ENCODE measurements around the gene WDR17. TPM values are rescaled to one million over a fixed set of nuclear protein-coding genes. Genes with fewer than 3 reads are reported as not detected.

The WDR17 gene
- total RNA-seq, 1 experiment from 2014 or later: 4.4 TPM

- DNase-seq (ENCODE audit: low spot score) (no peak), ATAC-seq (no peak)
- H3K4me1 Mint-ChIP-seq: peaks cover 46% of the 10 kb centered on the region
- peak overlapping the region; percentile 84 for H3K27ac Mint-ChIP-seq
- no peaks in the 10 kb centered on the region; the same call in 1 of the 2 replicates for H3K27me3 Mint-ChIP-seq (ENCODE audit: low read depth)
- no peaks in the 10 kb centered on the region for H3K9me3 Mint-ChIP-seq
- CTCF ChIA-PET: no interaction called here
- H3K4me3 Mint-ChIP-seq: no peak overlapping the region; the same call in 1 of the 2 replicates
- no peaks in the 10 kb centered on the region for H3K36me3 Mint-ChIP-seq
- POLR2A ChIA-PET: no interaction called here
- no peak for TF ChIP-seq ZNF532 (CRISPR knock-in tag; IDR thresholded peaks at IDR 0.05; ENCODE audit: borderline replicate concordance)
- TF ChIP-seq ZNF219 (CRISPR knock-in tag; IDR thresholded peaks at IDR 0.05; ENCODE audit: borderline replicate concordance): no peak
- TF ChIP-seq ZNF671 (CRISPR knock-in tag; IDR thresholded peaks at IDR 0.05): no peak
- TF ChIP-seq, protein P1, sequence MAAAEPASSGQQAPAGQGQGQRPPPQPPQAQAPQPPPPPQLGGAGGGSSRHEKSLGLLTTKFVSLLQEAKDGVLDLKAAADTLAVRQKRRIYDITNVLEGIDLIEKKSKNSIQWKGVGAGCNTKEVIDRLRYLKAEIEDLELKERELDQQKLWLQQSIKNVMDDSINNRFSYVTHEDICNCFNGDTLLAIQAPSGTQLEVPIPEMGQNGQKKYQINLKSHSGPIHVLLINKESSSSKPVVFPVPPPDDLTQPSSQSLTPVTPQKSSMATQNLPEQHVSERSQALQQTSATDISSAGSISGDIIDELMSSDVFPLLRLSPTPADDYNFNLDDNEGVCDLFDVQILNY (CRISPR knock-in tag; IDR thresholded peaks at IDR 0.05): no peak
- no peak for TF ChIP-seq TEAD1 (CRISPR knock-in tag; IDR thresholded peaks at IDR 0.05)
- no peak for TF ChIP-seq ATF1 (CRISPR knock-in tag; IDR thresholded peaks at IDR 0.05)
- TF ChIP-seq, protein P2, sequence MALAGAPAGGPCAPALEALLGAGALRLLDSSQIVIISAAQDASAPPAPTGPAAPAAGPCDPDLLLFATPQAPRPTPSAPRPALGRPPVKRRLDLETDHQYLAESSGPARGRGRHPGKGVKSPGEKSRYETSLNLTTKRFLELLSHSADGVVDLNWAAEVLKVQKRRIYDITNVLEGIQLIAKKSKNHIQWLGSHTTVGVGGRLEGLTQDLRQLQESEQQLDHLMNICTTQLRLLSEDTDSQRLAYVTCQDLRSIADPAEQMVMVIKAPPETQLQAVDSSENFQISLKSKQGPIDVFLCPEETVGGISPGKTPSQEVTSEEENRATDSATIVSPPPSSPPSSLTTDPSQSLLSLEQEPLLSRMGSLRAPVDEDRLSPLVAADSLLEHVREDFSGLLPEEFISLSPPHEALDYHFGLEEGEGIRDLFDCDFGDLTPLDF (CRISPR knock-in tag; IDR thresholded peaks at IDR 0.05): no peak
- TF ChIP-seq ZNF138 (CRISPR knock-in tag; conservative IDR thresholded peaks at IDR 0.05): no peak
- TF ChIP-seq JUN (CRISPR knock-in tag; IDR thresholded peaks at IDR 0.05): no peak
- no peak for TF ChIP-seq E2F4 (CRISPR knock-in tag; IDR thresholded peaks at IDR 0.05; ENCODE audit: borderline replicate concordance, low read depth)
- no peak for TF ChIP-seq CTCF (IDR thresholded peaks at IDR 0.05)
- TF ChIP-seq, protein P3, sequence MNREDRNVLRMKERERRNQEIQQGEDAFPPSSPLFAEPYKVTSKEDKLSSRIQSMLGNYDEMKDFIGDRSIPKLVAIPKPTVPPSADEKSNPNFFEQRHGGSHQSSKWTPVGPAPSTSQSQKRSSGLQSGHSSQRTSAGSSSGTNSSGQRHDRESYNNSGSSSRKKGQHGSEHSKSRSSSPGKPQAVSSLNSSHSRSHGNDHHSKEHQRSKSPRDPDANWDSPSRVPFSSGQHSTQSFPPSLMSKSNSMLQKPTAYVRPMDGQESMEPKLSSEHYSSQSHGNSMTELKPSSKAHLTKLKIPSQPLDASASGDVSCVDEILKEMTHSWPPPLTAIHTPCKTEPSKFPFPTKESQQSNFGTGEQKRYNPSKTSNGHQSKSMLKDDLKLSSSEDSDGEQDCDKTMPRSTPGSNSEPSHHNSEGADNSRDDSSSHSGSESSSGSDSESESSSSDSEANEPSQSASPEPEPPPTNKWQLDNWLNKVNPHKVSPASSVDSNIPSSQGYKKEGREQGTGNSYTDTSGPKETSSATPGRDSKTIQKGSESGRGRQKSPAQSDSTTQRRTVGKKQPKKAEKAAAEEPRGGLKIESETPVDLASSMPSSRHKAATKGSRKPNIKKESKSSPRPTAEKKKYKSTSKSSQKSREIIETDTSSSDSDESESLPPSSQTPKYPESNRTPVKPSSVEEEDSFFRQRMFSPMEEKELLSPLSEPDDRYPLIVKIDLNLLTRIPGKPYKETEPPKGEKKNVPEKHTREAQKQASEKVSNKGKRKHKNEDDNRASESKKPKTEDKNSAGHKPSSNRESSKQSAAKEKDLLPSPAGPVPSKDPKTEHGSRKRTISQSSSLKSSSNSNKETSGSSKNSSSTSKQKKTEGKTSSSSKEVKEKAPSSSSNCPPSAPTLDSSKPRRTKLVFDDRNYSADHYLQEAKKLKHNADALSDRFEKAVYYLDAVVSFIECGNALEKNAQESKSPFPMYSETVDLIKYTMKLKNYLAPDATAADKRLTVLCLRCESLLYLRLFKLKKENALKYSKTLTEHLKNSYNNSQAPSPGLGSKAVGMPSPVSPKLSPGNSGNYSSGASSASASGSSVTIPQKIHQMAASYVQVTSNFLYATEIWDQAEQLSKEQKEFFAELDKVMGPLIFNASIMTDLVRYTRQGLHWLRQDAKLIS (CRISPR knock-in tag; IDR thresholded peaks at IDR 0.05; ENCODE audit: borderline replicate concordance): no peak
- TF ChIP-seq PREB (CRISPR knock-in tag; IDR thresholded peaks at IDR 0.05; ENCODE audit: borderline replicate concordance): no peak
- TF ChIP-seq, protein P4, sequence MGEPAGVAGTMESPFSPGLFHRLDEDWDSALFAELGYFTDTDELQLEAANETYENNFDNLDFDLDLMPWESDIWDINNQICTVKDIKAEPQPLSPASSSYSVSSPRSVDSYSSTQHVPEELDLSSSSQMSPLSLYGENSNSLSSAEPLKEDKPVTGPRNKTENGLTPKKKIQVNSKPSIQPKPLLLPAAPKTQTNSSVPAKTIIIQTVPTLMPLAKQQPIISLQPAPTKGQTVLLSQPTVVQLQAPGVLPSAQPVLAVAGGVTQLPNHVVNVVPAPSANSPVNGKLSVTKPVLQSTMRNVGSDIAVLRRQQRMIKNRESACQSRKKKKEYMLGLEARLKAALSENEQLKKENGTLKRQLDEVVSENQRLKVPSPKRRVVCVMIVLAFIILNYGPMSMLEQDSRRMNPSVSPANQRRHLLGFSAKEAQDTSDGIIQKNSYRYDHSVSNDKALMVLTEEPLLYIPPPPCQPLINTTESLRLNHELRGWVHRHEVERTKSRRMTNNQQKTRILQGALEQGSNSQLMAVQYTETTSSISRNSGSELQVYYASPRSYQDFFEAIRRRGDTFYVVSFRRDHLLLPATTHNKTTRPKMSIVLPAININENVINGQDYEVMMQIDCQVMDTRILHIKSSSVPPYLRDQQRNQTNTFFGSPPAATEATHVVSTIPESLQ (CRISPR knock-in tag; IDR thresholded peaks at IDR 0.05): no peak
- TF ChIP-seq PRRX2 (CRISPR knock-in tag; IDR thresholded peaks at IDR 0.05): no peak
- no peak for TF ChIP-seq SP1 (CRISPR knock-in tag; conservative IDR thresholded peaks at IDR 0.05)
- no peak for TF ChIP-seq ETV6 (CRISPR knock-in tag; IDR thresholded peaks at IDR 0.05)
- no peak for TF ChIP-seq ZNF512 (CRISPR knock-in tag; IDR thresholded peaks at IDR 0.05; ENCODE audit: borderline replicate concordance)
Measured at GRCh38 chr4:176186671-176187395, 121.2 kb downstream of the WDR17 start.
